NCI-H2196 treated with DMSO at 0.1 percent for 48 hours (cell line): Measurements from ENCODE around the gene KRTAP10-12.
"Not testable (repeated sequence)": the region's sequence is repeated elsewhere in the genome, so short reads cannot be mapped to it uniquely, and the experiment has no call there.

Experiments
- DNase-seq: peaks from one replicate; lab custom pipeline; 2025; ENCODE audit not compliant: unreplicated experiment; lab: John Stamatoyannopoulos, UW

The KRTAP10-12 gene, protein sequence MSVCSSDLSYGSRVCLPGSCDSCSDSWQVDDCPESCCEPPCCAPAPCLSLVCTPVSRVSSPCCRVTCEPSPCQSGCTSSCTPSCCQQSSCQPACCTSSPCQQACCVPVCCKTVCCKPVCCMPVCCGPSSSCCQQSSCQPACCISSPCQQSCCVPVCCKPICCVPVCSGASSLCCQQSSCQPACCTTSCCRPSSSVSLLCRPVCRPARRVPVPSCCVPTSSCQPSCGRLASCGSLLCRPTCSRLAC

DNA sequence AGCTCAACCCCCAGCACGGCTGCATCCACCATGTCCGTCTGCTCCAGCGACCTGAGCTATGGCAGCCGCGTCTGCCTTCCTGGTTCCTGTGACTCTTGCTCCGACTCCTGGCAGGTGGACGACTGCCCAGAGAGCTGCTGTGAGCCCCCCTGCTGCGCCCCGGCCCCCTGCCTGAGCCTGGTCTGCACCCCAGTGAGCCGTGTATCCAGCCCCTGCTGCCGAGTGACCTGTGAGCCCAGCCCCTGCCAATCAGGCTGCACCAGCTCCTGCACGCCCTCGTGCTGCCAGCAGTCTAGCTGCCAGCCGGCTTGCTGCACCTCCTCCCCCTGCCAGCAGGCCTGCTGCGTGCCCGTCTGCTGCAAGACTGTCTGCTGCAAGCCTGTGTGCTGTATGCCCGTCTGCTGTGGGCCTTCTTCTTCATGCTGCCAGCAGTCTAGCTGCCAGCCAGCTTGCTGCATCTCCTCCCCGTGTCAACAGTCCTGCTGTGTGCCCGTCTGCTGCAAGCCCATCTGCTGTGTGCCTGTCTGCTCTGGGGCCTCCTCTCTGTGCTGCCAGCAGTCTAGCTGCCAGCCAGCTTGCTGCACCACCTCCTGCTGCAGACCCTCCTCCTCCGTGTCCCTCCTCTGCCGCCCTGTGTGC, at the start of gene KRTAP10-12:
TSS of gene KRTAP10-12 (plus strand) at position 1 of the 639 bp plus-strand sequence. CDS start at position 31, 30 bp downstream.
- DNase-seq, result not testable (repeated sequence)

DNA sequence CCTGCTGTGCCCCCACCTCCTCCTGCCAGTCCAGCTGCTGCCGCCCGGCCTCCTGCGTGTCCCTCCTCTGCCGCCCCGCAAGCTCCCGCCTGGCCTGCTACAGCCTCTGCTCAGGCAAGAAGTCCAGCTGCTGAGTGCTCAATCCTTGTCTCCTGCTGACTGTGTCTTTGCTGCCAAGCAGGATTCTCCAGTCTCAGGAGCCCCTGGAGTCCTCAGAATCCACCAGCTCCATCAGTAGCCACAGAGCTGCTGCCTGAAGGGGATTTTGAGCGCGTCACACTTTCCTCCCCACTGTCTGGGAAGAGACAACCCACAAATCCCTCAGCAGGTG, 49.8 kb upstream of the KRTAP10-12 start:
- DNase-seq, result no peak

DNA sequence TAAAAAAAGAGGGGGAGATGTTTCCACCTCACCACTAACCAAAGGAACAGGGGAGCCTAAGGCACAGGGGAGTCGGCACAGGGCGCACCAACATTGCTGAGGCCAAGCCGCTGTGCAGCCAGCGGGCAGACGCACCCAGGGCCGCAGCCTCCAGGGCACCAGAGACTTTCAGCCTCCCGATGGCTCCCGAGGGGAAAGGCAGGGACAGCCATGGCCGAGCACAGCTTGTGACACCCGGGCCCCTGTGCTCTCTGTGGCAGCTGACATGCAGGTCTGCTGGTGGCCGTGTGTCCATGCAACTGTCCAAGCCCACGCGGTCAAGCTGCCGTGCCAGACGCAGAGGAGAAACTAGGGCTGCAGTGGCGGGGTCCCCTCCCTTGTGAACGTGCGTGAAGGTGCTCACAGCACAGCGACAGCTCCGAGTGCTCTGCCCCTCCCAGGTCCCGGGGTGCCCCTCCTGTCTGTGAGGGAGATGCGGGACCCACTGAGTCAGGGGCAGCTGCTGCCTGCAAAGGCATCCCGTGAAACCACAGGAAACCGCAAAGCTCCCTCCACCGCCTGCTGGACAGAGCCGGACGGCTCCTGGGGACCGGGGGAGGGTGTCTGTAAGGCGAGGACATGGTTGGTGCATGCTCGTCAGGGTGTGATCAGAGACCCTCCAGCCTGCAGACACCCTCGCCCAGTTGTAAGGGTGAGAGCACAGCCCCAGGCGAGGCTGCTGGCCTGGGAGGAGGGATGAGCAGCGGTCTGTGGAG, 48.2 kb upstream of the KRTAP10-12 start:
- DNase-seq, result no peak

DNA sequence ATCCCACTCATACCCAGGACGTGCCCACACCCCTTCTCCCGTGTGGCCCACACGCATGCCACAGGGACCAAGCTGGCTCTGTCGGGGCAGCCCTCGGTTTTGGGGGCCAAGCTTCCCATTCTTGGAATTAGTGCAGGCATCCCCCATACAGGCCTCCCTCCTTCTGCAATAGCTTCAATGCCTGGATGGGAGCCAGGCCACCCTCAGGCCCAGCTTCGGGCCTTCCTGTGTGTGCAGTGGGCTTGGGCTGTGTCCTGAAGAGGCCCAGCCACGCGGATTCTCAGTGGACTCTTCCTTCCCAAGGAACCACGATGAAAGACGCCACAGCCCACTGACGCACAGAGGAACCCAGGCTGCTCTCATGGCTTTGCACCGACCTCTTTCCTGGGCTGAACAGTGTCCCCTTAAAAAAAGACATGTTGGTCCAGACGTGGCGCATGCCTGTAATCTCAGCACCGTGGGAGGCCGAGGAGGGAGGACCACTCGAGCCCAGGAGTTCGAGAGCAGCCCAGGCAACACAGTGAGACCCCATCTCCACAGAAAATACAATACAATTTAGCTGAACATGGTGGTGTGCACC, 47.4 kb upstream of the KRTAP10-12 start:
- DNase-seq, result no peak

DNA sequence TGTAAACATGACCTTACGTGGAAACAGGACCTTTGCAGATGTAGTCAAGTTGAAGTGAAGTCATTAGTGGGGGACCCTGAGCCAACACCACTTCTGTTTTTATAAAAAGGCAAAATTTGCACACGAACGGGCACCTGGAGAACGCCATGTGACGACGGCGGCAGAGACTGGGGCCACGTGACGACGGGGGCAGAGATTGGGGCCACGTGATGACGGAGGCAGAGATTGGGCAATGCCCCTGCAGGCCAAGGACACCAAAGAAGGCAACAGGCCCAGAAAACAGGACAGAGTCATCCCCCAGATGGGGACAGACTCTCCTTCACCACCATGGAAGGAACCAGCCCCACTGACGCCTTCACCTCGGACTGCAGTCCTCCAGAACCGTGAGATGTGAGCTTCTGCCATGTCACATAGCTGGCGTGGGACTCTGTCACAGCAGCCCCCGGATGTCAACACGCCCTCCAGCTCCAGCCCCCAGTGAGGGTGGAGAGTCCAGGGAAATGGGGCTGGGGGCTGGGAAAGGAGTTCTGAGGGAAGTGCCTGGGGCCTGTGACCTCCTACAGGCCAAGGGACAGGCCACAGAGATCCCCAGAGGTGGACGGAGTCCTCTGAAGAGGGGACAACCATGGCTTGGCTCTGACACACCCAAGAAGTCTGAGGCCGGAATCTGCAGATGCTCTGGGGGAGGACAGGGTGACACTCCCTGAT, 46.6 kb upstream of the KRTAP10-12 start:
- no peak for DNase-seq

DNA sequence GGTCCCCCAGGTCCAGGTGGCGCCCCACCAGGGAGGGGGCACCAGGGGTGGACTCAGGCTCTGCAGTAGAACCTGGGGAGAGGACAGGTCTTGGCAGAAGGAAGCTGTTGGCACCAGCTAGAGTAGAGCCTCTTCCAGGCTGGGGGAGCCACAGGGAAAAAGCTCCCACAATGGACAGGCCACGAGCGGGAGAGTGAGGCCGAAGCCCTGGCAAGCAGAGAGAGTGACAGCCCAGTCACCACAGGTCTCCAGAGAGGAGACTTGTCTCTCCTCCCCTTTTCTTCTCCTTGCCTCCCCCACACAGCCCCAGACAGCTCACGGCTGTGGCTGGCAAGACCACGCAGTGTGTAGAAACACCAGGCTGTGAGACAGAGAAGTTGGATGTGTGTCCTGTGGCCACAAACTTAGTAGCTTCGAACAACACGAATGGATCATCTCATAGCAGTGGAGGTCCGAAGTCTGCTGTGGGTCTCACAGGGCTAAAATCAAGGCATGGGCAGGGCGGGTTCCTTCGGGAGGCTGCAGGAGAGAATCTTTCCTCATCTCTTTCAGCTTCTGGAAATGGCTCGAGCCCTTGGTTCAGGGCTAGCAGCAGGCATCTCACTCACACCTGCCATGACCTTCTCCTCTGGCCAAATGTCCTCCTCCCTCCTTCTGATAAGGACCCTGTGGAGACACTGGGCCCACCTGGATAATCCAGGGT, 45.8 kb upstream of the KRTAP10-12 start:
- DNase-seq, result no peak

DNA sequence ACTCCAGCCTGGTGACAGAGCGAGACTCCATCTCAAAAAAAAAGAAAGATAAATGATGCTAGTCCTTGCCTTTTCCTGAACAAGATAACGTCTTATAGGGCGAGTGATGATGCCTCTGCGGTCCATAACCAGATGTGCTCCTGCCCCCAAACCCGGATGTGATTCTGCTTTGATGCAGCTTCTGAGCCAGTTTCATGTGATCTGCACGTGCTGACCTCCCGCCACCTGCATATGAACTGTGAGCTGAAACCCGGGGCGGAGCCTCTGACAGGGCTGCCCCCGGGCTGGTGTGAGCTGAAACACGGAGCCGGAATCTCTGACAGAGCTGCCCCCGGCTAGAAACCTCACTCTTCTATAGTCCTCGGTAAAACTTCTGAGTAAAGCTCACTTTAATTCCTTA, 43.8 kb upstream of the KRTAP10-12 start:
- no peak for DNase-seq

DNA sequence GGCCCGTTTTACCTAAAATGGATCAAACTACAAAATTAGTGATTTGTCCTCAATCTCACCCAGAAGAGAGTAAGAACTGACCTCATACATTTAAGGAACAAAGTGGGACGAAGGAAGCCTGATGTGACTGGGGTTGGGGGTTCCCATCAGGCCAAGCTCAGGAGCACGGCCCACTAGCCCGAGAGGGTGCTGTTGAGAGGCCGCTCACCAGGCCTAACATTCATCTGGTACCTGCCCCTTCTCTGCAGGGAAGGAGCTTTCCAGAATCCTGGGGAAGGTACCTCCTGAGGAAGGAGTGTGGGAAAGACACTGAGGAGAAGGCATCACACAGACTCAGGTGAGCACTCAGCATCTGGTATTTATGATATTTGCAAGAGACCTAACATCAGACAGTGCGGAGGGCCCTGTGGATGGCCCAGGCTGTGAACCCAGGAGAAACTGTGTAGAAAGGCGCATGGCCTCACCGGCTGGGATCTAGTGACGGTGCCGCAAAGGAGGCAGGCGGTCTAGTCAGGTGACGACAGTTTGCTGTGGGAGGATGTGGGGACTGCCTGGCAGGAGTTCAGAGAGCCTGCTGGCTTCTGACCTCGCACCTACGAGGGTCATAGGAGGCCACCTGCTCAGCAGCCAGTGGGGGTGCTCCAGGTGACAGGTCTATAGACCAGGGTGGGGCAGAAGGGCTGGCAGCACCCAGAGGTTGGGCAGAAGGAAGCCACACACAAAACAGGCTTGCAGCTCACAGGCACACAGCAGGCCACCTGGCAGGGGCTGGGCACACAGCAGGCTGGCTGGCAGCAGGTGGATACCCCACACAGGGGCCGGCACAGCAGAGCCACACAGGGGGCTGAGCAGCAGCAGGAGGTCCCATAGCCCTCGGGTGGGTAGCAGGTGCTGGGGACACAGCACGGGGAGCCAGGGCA, 43.1 kb upstream of the KRTAP10-12 start:
- DNase-seq, result peak; percentile 60

DNA sequence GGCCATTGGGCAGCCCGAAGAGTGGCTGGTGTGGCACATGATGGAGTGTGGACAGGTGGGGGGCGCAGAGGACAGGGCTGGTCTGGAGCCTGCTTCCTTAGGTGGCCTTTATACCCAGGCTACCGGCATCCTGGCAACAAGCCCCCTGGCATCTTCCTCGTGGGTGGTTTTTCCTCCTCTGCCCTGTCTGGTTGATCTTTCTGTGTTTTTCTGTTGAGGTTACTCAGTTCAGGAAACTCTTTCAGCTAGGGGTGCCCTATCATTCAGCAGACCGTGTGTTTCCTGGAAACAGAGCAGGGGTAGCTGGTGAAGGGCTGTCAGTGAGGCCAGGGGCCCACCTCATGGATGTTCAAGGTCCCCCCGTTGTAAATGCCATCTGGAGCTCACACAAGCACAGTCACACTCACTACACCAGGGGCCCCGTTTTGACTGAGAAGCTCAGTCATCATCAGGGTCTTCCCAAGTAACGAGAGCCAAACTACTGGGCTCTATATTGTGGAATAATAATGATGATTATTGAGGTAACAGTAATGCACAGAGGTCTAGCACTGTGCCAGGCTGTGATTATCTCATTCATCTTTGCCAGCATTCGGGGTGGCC, 42.3 kb upstream of the KRTAP10-12 start, which contains the start of gene KRTAP12-4:
TSS of gene KRTAP12-4 (minus strand) at position 84 of the 600 bp plus-strand sequence. CDS start at position 39, 45 bp downstream.
- no peak for DNase-seq

DNA sequence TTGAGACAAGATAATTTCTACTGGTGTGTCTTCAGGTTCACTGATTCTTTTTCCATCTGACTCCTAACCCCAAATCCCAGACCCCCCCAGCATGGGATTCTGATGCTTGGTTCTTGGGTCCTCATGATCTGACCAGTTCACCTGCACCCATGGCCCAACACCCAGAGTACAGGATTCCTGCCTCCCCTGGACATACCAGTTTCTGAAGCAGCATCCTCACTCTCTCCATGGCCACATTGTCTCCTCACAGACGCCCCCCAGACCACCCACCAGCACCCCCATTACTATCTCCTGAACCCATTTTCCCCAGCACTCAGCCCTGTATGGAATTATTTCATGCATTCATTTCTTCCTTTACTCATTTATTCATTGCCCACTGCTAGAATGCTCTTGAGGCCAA, 40.1 kb upstream of the KRTAP10-12 start:
- no peak for DNase-seq

DNA sequence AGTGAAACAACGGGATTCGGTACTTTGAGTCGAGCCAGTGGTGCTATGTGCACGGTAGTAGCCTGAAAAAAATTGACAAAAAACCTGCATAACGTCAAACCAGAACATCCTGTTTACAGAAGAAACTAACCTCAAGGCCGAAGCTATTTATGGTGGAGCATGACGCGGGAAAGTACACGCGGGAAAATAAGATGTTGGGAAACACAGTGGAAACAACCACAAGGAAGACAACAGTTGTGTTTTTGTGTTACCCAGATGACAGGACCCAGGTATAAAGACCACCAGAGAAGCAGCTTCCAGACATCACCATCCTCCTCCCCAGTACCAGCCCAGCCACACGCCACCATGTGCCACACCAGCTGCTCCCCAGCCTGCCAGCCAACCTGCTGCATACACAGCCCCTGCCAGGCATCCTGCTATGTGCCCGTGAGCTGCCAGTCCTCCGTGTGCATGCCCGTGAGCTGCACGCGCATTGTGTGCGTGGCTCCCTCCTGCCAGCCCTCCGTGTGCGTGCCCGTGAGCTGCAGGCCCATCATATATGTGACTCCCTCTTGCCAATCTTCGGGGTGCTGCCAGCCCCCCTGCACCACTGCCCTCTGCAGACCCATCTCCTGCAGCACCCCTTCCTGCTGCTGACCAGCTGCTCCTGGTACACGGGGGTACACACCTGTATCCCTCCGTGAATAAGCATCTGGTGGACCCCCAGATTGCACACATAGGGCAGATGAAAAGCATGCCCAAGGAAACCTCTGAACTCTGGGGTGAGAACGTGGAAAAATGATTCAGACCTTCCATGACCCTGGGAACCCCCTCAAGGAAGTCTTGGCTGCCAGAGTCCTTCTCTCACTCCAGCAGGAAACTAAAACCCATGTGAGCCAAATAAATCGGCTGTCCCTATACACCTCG, 39.1 kb upstream of the KRTAP10-12 start, which contains the start of gene KRTAP12-3:
TSS of gene KRTAP12-3 (plus strand) at position 298 of the 906 bp plus-strand sequence. CDS start at position 346, 48 bp downstream.
- no peak for DNase-seq

DNA sequence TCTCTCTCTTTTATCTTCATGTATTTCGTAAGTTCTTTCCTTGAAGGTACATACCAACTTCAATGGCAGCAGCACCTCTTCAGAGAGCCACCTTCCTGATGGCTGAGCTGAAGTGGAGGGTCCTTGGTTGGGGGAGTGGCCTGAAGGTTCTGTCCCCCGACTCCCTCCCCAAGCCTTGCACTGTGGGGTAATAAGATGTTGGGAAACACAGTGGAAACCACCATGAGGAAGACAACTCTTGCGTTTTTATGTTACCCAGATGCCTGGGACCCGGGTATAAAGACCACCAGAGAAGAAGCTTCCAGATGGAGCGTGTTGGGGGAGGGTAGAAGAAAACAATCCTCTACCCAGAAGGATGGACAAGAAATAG, 38.4 kb upstream of the KRTAP10-12 start:
- no peak for DNase-seq

DNA sequence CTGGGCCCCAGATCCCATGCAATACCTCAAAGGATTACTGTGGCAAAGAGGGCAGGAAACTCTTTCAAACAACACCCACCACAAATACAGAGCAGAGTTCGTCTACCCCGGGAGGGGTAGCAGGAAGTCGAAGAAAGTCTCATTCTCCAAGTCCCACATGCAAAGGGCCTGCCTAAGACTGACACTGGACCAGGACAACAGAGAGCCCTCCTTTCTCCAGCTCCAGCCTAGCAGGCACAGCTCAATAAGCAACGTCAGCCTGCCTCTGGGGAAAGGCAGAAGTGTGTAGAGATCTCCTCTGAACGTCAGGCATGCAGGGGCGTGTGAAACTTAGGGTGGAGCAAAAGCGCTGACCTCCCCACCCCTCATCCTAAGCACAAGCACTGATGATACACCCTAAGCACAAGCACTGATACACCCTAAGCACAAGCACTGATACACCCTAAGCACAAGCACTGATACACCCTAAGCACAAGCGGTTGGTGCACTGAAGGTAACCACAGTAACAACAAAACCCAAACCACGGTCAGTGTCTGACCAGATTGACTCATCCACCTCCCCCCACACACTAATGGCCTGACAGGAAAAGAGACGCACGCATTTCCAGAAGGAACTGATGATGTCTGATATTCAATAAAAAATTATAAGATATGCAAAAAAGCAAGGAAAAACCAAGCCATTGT, 37.9 kb upstream of the KRTAP10-12 start:
- DNase-seq, result no peak

DNA sequence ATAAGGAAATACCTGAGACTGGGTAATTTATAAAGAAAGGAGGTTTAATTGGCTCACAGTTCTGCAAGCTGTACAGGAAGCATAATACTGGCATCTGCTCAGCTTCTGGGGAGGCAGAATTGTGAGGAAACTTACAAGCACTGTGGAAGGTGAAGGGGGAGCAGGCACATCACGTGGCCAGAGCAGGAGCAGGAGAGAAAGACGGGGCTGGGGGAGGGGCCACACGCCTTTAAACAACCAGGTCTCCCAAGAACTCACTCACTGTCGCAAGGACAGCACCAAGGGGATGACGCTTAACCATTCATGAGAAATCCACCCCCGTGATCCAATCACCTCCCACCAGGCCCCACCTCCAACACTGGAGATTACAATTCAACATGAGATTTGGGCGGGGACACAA, 35.4 kb upstream of the KRTAP10-12 start:
- not testable (repeated sequence) for DNase-seq

DNA sequence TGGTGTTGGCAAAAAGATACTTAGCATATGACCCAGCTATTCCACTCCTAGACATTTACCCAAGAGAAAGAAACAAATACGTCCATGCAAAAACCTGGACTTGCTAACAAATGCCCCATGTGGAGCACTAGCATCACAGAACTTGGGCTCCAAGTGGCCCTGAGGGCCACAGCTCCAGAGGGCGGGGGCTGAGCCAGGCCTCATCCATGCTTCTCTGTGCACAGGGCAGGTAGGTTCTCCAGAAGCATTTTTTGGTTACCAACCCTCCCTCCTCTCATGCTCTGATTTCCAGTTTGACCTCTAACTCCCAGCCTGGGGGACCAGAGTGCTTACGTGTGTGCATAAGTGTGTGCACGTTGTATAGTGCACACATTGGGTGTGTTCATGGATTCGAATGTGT, 32.3 kb upstream of the KRTAP10-12 start:
- no peak for DNase-seq

DNA sequence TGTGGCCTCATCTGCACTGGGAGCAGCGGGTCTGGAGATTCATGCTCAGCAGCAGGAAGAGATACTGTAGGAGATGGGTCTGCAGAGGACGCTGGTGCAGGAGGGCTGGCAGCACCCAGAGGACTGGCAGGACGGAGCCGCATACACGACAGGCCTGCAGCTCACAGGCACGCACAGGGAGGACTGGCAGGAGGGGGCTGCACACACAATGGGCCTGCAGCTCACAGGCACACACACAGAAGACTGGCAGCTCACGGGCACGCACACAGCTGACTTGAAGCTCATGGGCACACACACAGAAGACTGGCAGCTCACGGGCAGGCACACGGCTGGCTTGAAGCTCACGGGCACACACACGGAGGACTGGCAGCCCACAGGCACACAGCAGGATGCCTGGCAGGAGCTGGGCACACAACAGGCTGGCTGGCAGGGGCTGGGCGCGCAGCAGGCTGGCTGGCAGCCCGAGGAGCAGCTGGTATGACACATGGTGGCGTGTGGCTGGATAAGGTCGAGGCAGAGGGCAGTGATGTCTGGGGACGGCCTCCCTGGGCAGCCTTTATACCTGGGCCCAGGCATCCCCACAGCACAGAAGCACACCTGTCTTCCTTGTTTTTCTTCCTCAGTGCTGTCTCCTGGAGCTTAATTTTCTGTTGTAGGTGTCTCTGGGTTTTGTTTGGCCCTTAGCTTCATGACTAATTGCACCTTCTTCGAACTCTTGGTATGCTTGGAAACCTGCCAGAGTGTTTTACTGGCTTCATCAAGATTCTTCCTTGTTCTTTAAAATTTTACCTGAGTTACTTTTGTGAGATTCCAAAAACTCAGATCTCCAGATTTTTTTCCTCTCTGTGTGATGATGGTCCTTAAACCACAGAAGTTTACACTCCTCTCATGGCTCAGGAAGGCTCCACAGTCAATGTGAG, 30.3 kb upstream of the KRTAP10-12 start, which contains the start of gene KRTAP12-2:
TSS of gene KRTAP12-2 (minus strand) at position 527 of the 920 bp plus-strand sequence. CDS start at position 486, 41 bp downstream.
- peak; percentile 57 for DNase-seq
